GM23338 (cell line): ENCODE results near the gene SUOX. TPM values are rescaled to one million over a fixed set of nuclear protein-coding genes. Genes with fewer than 3 reads are reported as not detected.

Experiments
- ATAC-seq: fragments of 200-7000 bp; cut with Tn5 transposase; 3 replicates; pipeline ENCODE4 v1.9.1; 2020
- DNase-seq: peaks from one replicate; pipeline ENCODE4 v3.0.0-alpha.2; 2015; ENCODE audit warnings: low spot score
- H2AFZ ChIP-seq: fragments of 200-600 bp; sonication (generic); 2 replicates; pipeline ENCODE4 v1.8.0; 2016; ENCODE audit warnings: antibody characterized with exemption, mild to moderate bottlenecking, moderate library complexity
- H3F3A ChIP-seq: fragments of 200-600 bp; sonication (generic); replicated peaks from 2 replicates; pipeline ENCODE4 v1.8.0; 2017; ENCODE audit warnings: antibody characterized with exemption, mixed run types, low read depth
- H3K27ac ChIP-seq: fragments of 200-600 bp; sonication (generic); 2 replicates; pipeline ENCODE4 v1.6.1; 2016; ENCODE audit warnings: low read depth
- H3K27me3 ChIP-seq: fragments of 200-600 bp; sonication (generic); 2 replicates; pipeline ENCODE4 v1.8.0; 2016; ENCODE audit warnings: mild to moderate bottlenecking, mixed run types, moderate library complexity; ENCODE audit not compliant: insufficient read depth
- H3K36me3 ChIP-seq: fragments of 200-600 bp; sonication (generic); 2 replicates; pipeline ENCODE4 v1.8.0; 2016; ENCODE audit warnings: mild to moderate bottlenecking; ENCODE audit not compliant: insufficient read depth
- H3K4me1 ChIP-seq: fragments of 200-600 bp; sonication (generic); 2 replicates; pipeline ENCODE4 v1.8.0; 2016; ENCODE audit warnings: mild to moderate bottlenecking, moderate library complexity; ENCODE audit not compliant: insufficient read depth
- H3K4me2 ChIP-seq: fragments of 200-600 bp; sonication (generic); 2 replicates; pipeline ENCODE4 v1.7.1; 2017; ENCODE audit warnings: mixed run types
- H3K4me3 ChIP-seq: fragments of 200-600 bp; sonication (generic); 2 replicates; pipeline ENCODE4 v1.6.1; 2016; ENCODE audit warnings: mixed run types
- H3K79me2 ChIP-seq: fragments of 200-600 bp; sonication (generic); replicated peaks from 2 replicates; pipeline ENCODE4 v1.8.0; 2017; ENCODE audit warnings: mild to moderate bottlenecking; ENCODE audit not compliant: insufficient read depth
- H3K9me2 ChIP-seq: fragments of 200-600 bp; sonication (generic); 2 replicates; pipeline ENCODE4 v1.8.0; 2017; ENCODE audit not compliant: insufficient read depth
- H4K20me1 ChIP-seq: fragments of 200-600 bp; sonication (generic); replicated peaks from 2 replicates; pipeline ENCODE4 v1.8.0; 2017; ENCODE audit warnings: mild to moderate bottlenecking; ENCODE audit not compliant: insufficient read depth
- H3K27ac Mint-ChIP-seq: 2 replicates; pipeline ENCODE4 v1.8.0; 2020; ENCODE audit warnings: inconsistent platforms, mild to moderate bottlenecking, moderate library complexity, mixed read lengths
- H3K27me3 Mint-ChIP-seq: 3 replicates; pipeline ENCODE4 v1.8.0; 2022; ENCODE audit warnings: low read depth, mild to moderate bottlenecking, moderate library complexity, mixed read lengths, inconsistent platforms; ENCODE audit not compliant: insufficient read depth, poor library complexity
- H3K36me3 Mint-ChIP-seq: 3 replicates; pipeline ENCODE4 v1.8.0; 2021; ENCODE audit warnings: low read depth, mild to moderate bottlenecking, inconsistent platforms, moderate library complexity, mixed read lengths
- H3K4me1 Mint-ChIP-seq: 3 replicates; pipeline ENCODE4 v1.8.0; 2020; ENCODE audit warnings: mild to moderate bottlenecking, inconsistent platforms, mixed read lengths
- H3K4me3 Mint-ChIP-seq: 3 replicates; pipeline ENCODE4 v1.8.0; 2021; ENCODE audit warnings: moderate library complexity, mild to moderate bottlenecking, inconsistent platforms, mixed read lengths
- H3K9me3 Mint-ChIP-seq: 3 replicates; pipeline ENCODE4 v1.8.0; 2020; ENCODE audit warnings: moderate library complexity, mild to moderate bottlenecking, inconsistent platforms, mixed read lengths
- EZH2 ChIP-seq: fragments of 200-600 bp; sonication (generic); IDR thresholded peaks from one replicate; pipeline ENCODE4 v1.8.0; 2017; ENCODE audit warnings: antibody characterized with exemption, mild to moderate bottlenecking, low read depth; ENCODE audit not compliant: unreplicated experiment
- POLR2AphosphoS5 ChIP-seq: IDR thresholded peaks from 2 replicates; pipeline ENCODE4 v1.6.1; 2016; ENCODE audit warnings: antibody characterized with exemption, low read depth
- REST ChIP-seq: IDR thresholded peaks from one replicate; pipeline ENCODE4 v1.6.1; 2018; ENCODE audit warnings: antibody characterized with exemption; ENCODE audit not compliant: unreplicated experiment
- ZNF331 ChIP-seq: fragments of 250-450 bp; sonication (Bioruptor Pico); IDR thresholded peaks from 2 replicates; pipeline ENCODE4 v1.5.0; 2020; ENCODE audit warnings: low read depth, mild to moderate bottlenecking, moderate library complexity
- ZNF462 ChIP-seq: fragments of 250-450 bp; sonication (Bioruptor Pico); IDR thresholded peaks from 2 replicates; pipeline ENCODE4 v1.5.0; 2020; ENCODE audit warnings: mild to moderate bottlenecking, moderate library complexity
- polyA plus RNA-seq: library from polyadenylated mRNA; unstranded; fragments of >200 nt; fragmentation: Nextera tagmentation; extraction: Ambion mirVana; gene quantifications from 2 replicates; pipeline ENCODE4 v1.2.1, GENCODE V29; 2016
- total RNA-seq: library from RNA; depleted of rRNA; stranded (reverse); fragments of >200 nt; shearing (Covaris generic); gene quantifications from 2 replicates; pipeline ENCODE4 v1.2.3, GENCODE V29; 2014

The SUOX gene
- total and polyA plus RNA-seq, 2 experiments from 2014 or later: 14.0 to 27.5 TPM

GRCh38 chr12:55982319-55982936 is 14.6 kb upstream of the SUOX start (continued):
- no peak for TF ChIP-seq ZNF462

GRCh38 chr12:55983232-55983842 is 13.7 kb upstream of the SUOX start:
- Mint-ChIP-seq H3K4me3 (no peak overlapping the region), H3K9me3 (no peaks in the 10 kb centered on the region), H3K27me3 (peaks cover 2% of the 10 kb centered on the region), H3K4me1 (peaks cover 3% of the 10 kb centered on the region; the same call in 1 of the 3 replicates), H3K36me3 (peaks cover 41% of the 10 kb centered on the region), H3K27ac (peak overlapping the region; percentile 87)
- Histone ChIP-seq H2AFZ (no peak overlapping the region), H3K9me2 (no peaks in the 10 kb centered on the region), H3K4me3 (no peak overlapping the region), H4K20me1 (peaks cover 8% of the 10 kb centered on the region), H3K4me1 (no peaks in the 10 kb centered on the region), H3K27ac (0 out of 2 replicates have a peak overlapping the region, but pooled peaks have one; percentile 19), H3K4me2 (no peak overlapping the region), H3F3A (peaks cover 13% of the 10 kb centered on the region; the same call in 1 of the 2 replicates), H3K27me3 (no peaks in the 10 kb centered on the region), H3K79me2 (peaks cover 20% of the 10 kb centered on the region; the same call in 1 of the 2 replicates), H3K36me3 (peaks cover 6% of the 10 kb centered on the region; the same call in 1 of the 2 replicates)
- ATAC-seq: no peak
- DNase-seq: no peak
- TF ChIP-seq POLR2AphosphoS5: no peak
- no peak for TF ChIP-seq EZH2
- no peak for TF ChIP-seq ZNF331
- no peak for TF ChIP-seq REST
